HEK293 (cell line): ENCODE results near the gene TEKT5.

Experiments used
- CTCF ChIA-PET: fragments of 350-600 bp; formaldehyde crosslinking; extraction: SDS; loops from one replicate; lab custom pipeline; 2021; ENCODE audit warnings: antibody characterized with exemption; lab: Yijun Ruan, JAX
- POLR2A ChIA-PET: fragments of 300-600 bp; formaldehyde crosslinking; extraction: SDS; loops from one replicate; lab custom pipeline; 2020; ENCODE audit warnings: antibody characterized with exemption, inconsistent platforms; lab: Yijun Ruan, JAX
- H3K27ac ChIP-seq: fragments of 200-500 bp; sonication (Bioruptor generic); 2 replicates; pipeline ENCODE4 v1.5.1; 2014; ENCODE audit warnings: low read depth, low read length, control low read depth, inconsistent platforms; ENCODE audit errors: extremely low read depth
- H3K36me3 ChIP-seq, 2 experiments: fragments of 200-500 bp in 1 of 2; sonication (Bioruptor generic) in 1 of 2; 1 replicate in 1 of 2; 2 replicates in 1 of 2; pipeline ENCODE4 v1.5.1; 2014 to 2017; ENCODE audit warnings: inconsistent platforms in 2 of 2, low read length in 2 of 2; ENCODE audit not compliant: control insufficient read depth in 2 of 2, insufficient read depth in 1 of 2
- H3K4me1 ChIP-seq: fragments of 200-500 bp; sonication (Bioruptor generic); 2 replicates; pipeline ENCODE4 v1.5.1; 2014; ENCODE audit warnings: mild to moderate bottlenecking, low read length, inconsistent platforms; ENCODE audit not compliant: control insufficient read depth, insufficient read depth
- H3K4me3 ChIP-seq: 2 replicates; pipeline ENCODE4 v1.5.1; 2011; ENCODE audit warnings: low read depth, mild to moderate bottlenecking, control low read depth, low read length, moderate library complexity
- H3K9me3 ChIP-seq: fragments of 200-500 bp; sonication (Bioruptor generic); 2 replicates; pipeline ENCODE4 v1.5.1; 2014; ENCODE audit warnings: low read depth, low read length, inconsistent platforms; ENCODE audit not compliant: control insufficient read depth, insufficient read depth
- GLI4 ChIP-seq: fragments of 450-650 bp; formaldehyde crosslinking; IDR thresholded peaks from 2 replicates; pipeline ENCODE4 v1.5.1; 2016; ENCODE audit warnings: missing biosample characterization, missing genetic modification characterization
- OSR2 ChIP-seq: fragments of 450-650 bp; formaldehyde crosslinking; IDR thresholded peaks from 2 replicates; pipeline ENCODE4 v1.5.1; 2016; ENCODE audit warnings: missing biosample characterization, missing genetic modification characterization
- PRDM1 ChIP-seq: fragments of 450-650 bp; formaldehyde crosslinking; IDR thresholded peaks from 2 replicates; pipeline ENCODE4; 2016; ENCODE audit warnings: missing biosample characterization, missing genetic modification characterization
- SCRT1 ChIP-seq: fragments of 450-650 bp; formaldehyde crosslinking; IDR thresholded peaks from 2 replicates; pipeline ENCODE4 v1.5.1; 2016; ENCODE audit warnings: missing biosample characterization, missing genetic modification characterization, borderline replicate concordance
- SETDB1 ChIP-seq: IDR thresholded peaks from one replicate; pipeline ENCODE4 v1.6.1; 2017; ENCODE audit warnings: mild to moderate bottlenecking, low read length, moderate library complexity, mixed read lengths; ENCODE audit not compliant: insufficient read length
- YY1 ChIP-seq: fragments of 450-650 bp; formaldehyde crosslinking; IDR thresholded peaks from 2 replicates; pipeline ENCODE4 v1.5.1; 2018; ENCODE audit warnings: missing biosample characterization, missing genetic modification characterization
- ZBTB20 ChIP-seq: fragments of 450-650 bp; formaldehyde crosslinking; IDR thresholded peaks from 2 replicates; pipeline ENCODE4 v1.5.1; 2016; ENCODE audit warnings: missing biosample characterization, missing genetic modification characterization
- ZIC2 ChIP-seq: fragments of 450-650 bp; formaldehyde crosslinking; IDR thresholded peaks from 2 replicates; pipeline ENCODE4 v1.5.1; 2016; ENCODE audit warnings: missing biosample characterization, missing genetic modification characterization
- ZNF138 ChIP-seq: fragments of 450-650 bp; formaldehyde crosslinking; IDR thresholded peaks from 2 replicates; pipeline ENCODE4 v1.5.1; 2016; ENCODE audit warnings: missing biosample characterization, missing genetic modification characterization, borderline replicate concordance
- ZNF146 ChIP-seq: fragments of 450-650 bp; formaldehyde crosslinking; IDR thresholded peaks from 2 replicates; pipeline ENCODE4 v1.5.1; 2016; ENCODE audit warnings: missing biosample characterization, missing genetic modification characterization
- ZNF266 ChIP-seq: fragments of 450-650 bp; formaldehyde crosslinking; IDR thresholded peaks from 2 replicates; pipeline ENCODE4 v1.5.1; 2016; ENCODE audit warnings: missing biosample characterization, missing genetic modification characterization, low read depth
- ZNF324 ChIP-seq: fragments of 450-650 bp; formaldehyde crosslinking; IDR thresholded peaks from 2 replicates; pipeline ENCODE4 v1.5.1; 2016; ENCODE audit warnings: missing biosample characterization, missing genetic modification characterization
- ZNF354C ChIP-seq: fragments of 450-650 bp; formaldehyde crosslinking; IDR thresholded peaks from 2 replicates; pipeline ENCODE4 v1.5.1; 2016; ENCODE audit warnings: missing biosample characterization, missing genetic modification characterization, low read depth, borderline replicate concordance
- ZNF394 ChIP-seq: fragments of 450-650 bp; formaldehyde crosslinking; IDR thresholded peaks from 2 replicates; pipeline ENCODE4 v1.5.1; 2016; ENCODE audit warnings: missing biosample characterization, missing genetic modification characterization, mild to moderate bottlenecking, moderate library complexity, borderline replicate concordance
- ZNF514 ChIP-seq: fragments of 450-650 bp; formaldehyde crosslinking; IDR thresholded peaks from 2 replicates; pipeline ENCODE4 v1.5.1; 2016; ENCODE audit warnings: missing biosample characterization, missing genetic modification characterization
- ZNF596 ChIP-seq: fragments of 450-650 bp; IDR thresholded peaks from 2 replicates; pipeline ENCODE4 v1.5.0; 2018; ENCODE audit warnings: missing biosample characterization, mild to moderate bottlenecking, missing genetic modification characterization, moderate library complexity
- ZNF610 ChIP-seq: fragments of 450-650 bp; formaldehyde crosslinking; IDR thresholded peaks from 2 replicates; pipeline ENCODE4 v1.5.1; 2016; ENCODE audit warnings: missing biosample characterization, missing genetic modification characterization, borderline replicate concordance
- ZNF658 ChIP-seq: fragments of 450-650 bp; formaldehyde crosslinking; IDR thresholded peaks from 2 replicates; pipeline ENCODE4; 2016; ENCODE audit warnings: missing biosample characterization, missing genetic modification characterization
- ZNF677 ChIP-seq: fragments of 450-650 bp; IDR thresholded peaks from 2 replicates; pipeline ENCODE4 v1.5.0; 2018; ENCODE audit warnings: missing biosample characterization, mild to moderate bottlenecking, missing genetic modification characterization, moderate library complexity
- ZNF791 ChIP-seq: fragments of 450-650 bp; formaldehyde crosslinking; IDR thresholded peaks from 2 replicates; pipeline ENCODE4 v1.5.1; 2016; ENCODE audit warnings: missing biosample characterization, missing genetic modification characterization
- ZNF843 ChIP-seq: fragments of 450-650 bp; formaldehyde crosslinking; IDR thresholded peaks from 2 replicates; pipeline ENCODE4 v1.5.1; 2016; ENCODE audit warnings: missing biosample characterization, missing genetic modification characterization
- TF ChIP-seq, protein P1 (sequence below): fragments of 450-650 bp; formaldehyde crosslinking; IDR thresholded peaks from 2 replicates; pipeline ENCODE4 v1.5.1; 2016; ENCODE audit warnings: missing biosample characterization, missing genetic modification characterization
- TF ChIP-seq, protein P2 (sequence below): fragments of 450-650 bp; IDR thresholded peaks from 2 replicates; pipeline ENCODE4 v1.5.1; 2018; ENCODE audit warnings: missing biosample characterization, mild to moderate bottlenecking, missing genetic modification characterization

TEKT5 gene

DNA sequence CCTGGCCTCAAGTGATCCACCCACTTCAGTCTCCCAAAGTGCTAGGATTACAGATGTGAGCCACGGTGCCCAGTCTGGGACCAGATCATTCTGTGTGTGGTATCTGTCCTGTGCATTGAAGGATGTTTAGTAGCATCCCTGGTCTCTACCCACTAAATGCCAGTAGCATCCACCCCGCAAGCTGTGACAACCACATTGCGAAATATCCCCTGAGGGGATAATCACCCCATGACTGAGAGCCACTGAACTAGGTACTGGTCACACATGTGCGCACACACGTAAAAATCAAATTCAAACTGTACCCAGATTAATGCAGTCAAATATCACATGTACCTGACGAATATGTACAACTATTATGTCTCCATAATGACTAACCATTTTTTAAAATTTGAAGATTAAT, 35.8 kb downstream of the TEKT5 start:
- TF ChIP-seq PRDM1 (no peak), ZNF138 (tag by site-specific recombination) (no peak), GLI4 (tag by site-specific recombination) (no peak), ZNF677 (tag by site-specific recombination) (no peak)
- TF ChIP-seq, all 188 proteins: peak for 0
- ChIA-PET CTCF (no interaction called here), POLR2A (no interaction called here)
- Histone ChIP-seq H3K4me3 (no peak overlapping the region), H3K4me1 (no peaks in the 10 kb centered on the region), H3K36me3 (no peaks in the 10 kb centered on the region), H3K27ac (no peak overlapping the region), H3K9me3 (no peaks in the 10 kb centered on the region)

DNA sequence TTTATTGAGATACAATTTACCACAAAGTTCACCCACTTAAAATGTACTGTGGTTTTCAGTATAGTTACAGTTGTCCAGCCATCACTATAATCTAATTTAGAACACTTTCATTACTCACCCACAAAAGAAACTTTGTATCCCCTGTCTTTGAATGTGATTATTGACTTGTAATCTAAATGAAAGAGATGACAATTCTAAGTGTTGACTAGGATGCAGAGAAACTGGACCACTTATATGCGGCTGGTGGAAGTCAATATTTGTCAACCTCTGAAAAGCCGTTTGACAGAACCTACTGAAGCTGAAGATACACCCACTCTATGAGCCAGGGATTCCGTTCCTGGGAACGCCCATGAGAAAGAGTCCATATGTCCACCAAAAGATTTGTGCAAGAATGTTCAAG, 36.8 kb downstream of the TEKT5 start:
- no peak overlapping the region for H3K27ac ChIP-seq
- no peaks in the 10 kb centered on the region for H3K4me1 ChIP-seq
- H3K9me3 ChIP-seq, result no peaks in the 10 kb centered on the region
- no peaks in the 10 kb centered on the region for H3K36me3 ChIP-seq
- ChIA-PET POLR2A (no interaction called here), CTCF (interaction anchor here (1.3 kb wide), 1 partner anchor 143 kb away, joined by 5 read pairs; no protein-coding TSS in a partner anchor)
- no peak overlapping the region for H3K4me3 ChIP-seq
- TF ChIP-seq ZNF596 (no peak), ZNF394 (no peak), SETDB1 (no peak), SCRT1 (no peak), GLI4 (tag by site-specific recombination) (no peak), ZNF354C (tag by site-specific recombination) (no peak), OSR2 (tag by site-specific recombination) (no peak), ZNF658 (no peak), ZNF266 (no peak)
- TF ChIP-seq, protein P1, sequence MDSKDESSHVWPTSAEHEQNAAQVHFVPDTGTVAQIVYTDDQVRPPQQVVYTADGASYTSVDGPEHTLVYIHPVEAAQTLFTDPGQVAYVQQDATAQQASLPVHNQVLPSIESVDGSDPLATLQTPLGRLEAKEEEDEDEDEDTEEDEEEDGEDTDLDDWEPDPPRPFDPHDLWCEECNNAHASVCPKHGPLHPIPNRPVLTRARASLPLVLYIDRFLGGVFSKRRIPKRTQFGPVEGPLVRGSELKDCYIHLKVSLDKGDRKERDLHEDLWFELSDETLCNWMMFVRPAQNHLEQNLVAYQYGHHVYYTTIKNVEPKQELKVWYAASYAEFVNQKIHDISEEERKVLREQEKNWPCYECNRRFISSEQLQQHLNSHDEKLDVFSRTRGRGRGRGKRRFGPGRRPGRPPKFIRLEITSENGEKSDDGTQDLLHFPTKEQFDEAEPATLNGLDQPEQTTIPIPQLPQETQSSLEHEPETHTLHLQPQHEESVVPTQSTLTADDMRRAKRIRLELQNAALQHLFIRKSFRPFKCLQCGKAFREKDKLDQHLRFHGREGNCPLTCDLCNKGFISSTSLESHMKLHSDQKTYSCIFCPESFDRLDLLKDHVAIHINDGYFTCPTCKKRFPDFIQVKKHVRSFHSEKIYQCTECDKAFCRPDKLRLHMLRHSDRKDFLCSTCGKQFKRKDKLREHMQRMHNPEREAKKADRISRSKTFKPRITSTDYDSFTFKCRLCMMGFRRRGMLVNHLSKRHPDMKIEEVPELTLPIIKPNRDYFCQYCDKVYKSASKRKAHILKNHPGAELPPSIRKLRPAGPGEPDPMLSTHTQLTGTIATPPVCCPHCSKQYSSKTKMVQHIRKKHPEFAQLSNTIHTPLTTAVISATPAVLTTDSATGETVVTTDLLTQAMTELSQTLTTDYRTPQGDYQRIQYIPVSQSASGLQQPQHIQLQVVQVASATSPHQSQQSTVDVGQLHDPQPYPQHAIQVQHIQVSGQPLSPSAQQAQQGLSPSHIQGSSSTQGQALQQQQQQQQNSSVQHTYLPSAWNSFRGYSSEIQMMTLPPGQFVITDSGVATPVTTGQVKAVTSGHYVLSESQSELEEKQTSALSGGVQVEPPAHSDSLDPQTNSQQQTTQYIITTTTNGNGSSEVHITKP, result no peak

DNA sequence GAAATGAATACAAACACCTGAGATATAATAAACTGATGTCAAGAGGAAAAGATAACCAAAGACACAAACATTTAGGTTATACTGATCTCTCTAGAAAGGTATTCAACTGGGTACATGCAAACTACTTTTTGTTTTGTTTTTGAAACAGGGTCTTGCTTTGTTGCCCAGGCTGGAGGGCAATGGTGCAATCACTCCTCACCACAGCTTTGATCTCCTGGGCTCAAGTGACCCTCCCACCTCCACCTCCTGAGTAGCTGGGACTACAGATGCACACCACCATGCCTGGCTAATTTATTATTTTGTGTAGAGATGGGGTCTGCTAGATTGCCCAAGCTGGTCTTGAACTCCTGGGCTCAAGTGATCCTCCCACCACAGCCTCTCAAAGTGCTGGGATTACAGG, 38.1 kb downstream of the TEKT5 start:
- H3K4me3 ChIP-seq, result no peak overlapping the region
- ChIA-PET POLR2A (interaction anchor here (0.7 kb wide), 1 partner anchor 623 kb away, joined by 4 read pairs; no protein-coding TSS in a partner anchor), CTCF (interaction anchor here (1.3 kb wide), 1 partner anchor 142 kb away, joined by 5 read pairs; no protein-coding TSS in a partner anchor)
- no peak overlapping the region for H3K27ac ChIP-seq
- H3K9me3 ChIP-seq, result no peaks in the 10 kb centered on the region
- H3K36me3 ChIP-seq, result no peaks in the 10 kb centered on the region
- TF ChIP-seq, protein P2, sequence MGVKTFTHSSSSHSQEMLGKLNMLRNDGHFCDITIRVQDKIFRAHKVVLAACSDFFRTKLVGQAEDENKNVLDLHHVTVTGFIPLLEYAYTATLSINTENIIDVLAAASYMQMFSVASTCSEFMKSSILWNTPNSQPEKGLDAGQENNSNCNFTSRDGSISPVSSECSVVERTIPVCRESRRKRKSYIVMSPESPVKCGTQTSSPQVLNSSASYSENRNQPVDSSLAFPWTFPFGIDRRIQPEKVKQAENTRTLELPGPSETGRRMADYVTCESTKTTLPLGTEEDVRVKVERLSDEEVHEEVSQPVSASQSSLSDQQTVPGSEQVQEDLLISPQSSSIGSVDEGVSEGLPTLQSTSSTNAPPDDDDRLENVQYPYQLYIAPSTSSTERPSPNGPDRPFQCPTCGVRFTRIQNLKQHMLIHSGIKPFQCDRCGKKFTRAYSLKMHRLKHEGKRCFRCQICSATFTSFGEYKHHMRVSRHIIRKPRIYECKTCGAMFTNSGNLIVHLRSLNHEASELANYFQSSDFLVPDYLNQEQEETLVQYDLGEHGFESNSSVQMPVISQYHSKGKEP, result no peak
- H3K4me1 ChIP-seq, result no peaks in the 10 kb centered on the region

DNA sequence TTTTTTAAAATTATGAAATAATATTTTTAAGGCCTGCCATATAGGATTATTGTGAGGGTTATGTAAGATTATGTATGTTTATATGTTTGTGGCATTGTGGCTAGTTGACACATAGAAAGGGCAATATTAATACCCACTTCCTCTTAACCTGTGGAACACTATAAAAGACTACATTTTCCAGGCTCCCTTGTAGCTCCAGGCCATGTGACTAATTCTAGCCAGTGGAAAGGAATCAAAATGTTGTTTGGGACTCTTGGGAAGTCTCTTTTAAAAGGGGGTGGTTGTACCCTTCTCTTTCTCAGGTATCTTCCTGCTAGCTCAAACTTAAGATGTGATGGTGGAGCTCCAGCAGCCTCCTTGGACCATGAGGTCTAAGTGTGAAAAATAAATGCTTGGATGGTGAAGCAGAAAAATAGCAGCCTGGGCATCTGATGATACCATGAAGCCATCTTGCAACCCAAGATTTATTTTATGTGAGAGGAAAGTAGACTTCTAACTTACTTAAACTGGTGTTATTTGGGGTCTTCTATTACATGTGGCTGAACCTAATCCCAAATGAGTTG, 39.2 kb downstream of the TEKT5 start:
- no peak overlapping the region for H3K4me3 ChIP-seq
- no peaks in the 10 kb centered on the region for H3K36me3 ChIP-seq
- H3K27ac ChIP-seq, result no peak overlapping the region
- TF ChIP-seq ZBTB20 (no peak), ZNF843 (tag by site-specific recombination) (no peak), ZNF610 (tag by site-specific recombination) (no peak), ZNF146 (tag by site-specific recombination) (no peak), ZNF514 (tag by site-specific recombination) (no peak), ZNF791 (tag by site-specific recombination) (no peak), SCRT1 (no peak), ZNF324 (tag by site-specific recombination) (no peak), YY1 (tag by site-specific recombination) (no peak), ZIC2 (tag by site-specific recombination) (no peak)
- no peaks in the 10 kb centered on the region for H3K4me1 ChIP-seq
- H3K9me3 ChIP-seq, result no peaks in the 10 kb centered on the region
- ChIA-PET CTCF (no interaction called here), POLR2A (no interaction called here)
